ENCODE results near the gene CRTC3.

- TF ChIP-seq CTCF (IDR thresholded peaks at IDR 0.05) (no peak), POLR2A (IDR thresholded peaks at IDR 0.05) (no peak)
Measured at GRCh38 chr15:90580099-90580498, 50.4 kb downstream of the CRTC3 start.
